Limb (tissue), 2 donors: Measurements from ENCODE around the gene CECR2.
"Not testable (repeated sequence)": the region's sequence is repeated elsewhere in the genome, so short reads cannot be mapped to it uniquely, and the experiment has no call there.

Experiments
- DNase-seq, 2 donors: peaks; one replicate each; pipeline ENCODE4 v3.0.0-alpha.2; 2016; ENCODE audit errors: extremely low spot score in 2 of 2

The CECR2 gene

DNA sequence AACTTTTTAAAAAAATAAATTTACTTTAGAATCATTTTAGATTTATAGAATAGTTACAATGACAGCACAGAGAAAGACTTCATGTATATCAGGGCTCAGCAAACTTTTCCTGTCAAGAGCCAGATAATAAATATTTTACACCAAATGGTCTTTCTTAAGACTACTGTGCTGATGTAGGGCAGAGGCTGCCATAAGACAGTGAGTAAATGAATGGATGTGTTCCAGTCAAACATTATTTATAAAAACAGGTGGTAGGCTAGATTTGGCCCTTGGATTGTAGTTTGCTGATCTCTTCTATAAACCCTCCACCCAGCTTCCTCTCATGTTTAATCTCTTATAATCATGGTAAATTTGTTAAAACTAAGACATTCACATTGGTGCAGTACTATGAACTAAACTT, 33.0 kb downstream of the CECR2 start:
- DNase-seq = no peak

DNA sequence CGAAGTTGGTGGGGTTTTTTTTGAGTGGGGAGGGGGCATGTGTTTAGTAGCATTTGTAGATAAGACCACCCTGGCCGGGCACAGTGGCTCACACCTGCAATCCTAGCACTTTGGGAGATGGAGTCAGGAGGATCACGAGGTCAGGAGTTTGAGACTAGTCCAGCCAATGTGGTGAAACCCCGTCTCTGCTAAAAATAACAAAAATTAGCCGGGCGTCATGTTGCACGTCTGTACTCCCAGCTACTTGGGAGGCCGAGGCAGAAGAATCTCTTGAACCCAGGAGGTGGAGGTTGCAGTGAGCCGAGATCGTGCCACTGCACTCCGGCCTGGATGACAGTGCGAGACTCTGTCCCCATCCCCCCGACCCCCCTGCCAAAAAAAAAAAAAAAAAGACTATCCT, 34.6 kb downstream of the CECR2 start:
- DNase-seq = no peak

DNA sequence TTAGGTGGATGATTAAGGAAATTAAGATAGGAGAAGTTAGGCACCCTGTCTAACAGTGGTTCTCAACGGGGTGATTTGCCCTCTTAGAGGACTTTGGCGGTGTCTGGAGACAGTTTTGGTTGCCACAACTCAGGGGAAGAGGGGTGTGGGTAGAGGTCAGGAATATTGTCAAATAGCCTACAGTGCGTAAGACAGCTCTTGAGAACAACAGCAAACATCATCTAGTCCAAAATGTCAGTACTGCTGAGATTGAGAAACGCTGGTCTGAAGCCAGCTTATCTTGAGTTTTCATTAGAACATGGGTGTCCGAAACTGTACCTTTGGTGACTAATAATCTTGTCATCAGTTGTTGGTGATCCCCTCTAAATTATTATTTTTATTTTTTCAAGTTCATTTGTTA, 38.4 kb downstream of the CECR2 start:
- DNase-seq = no peak

DNA sequence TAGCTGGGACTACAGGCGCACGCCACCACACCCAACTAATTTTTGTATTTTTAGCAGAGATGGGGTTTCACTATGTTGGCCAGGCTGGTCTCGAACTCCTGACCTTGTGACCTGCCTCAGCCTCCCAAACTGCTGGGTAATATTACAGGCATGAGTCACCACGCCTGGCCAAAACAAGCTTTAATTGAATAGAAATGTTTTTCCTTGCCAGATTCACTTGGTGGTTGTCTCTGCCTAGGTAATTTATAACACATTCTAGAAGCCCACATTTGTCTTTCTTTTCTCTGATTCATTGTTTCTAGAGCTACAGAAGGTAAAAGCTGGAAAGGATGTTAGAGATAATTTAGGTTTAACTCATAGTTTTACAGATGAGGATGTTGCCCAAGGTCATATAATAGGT, 41.3 kb downstream of the CECR2 start:
- no peak for DNase-seq

DNA sequence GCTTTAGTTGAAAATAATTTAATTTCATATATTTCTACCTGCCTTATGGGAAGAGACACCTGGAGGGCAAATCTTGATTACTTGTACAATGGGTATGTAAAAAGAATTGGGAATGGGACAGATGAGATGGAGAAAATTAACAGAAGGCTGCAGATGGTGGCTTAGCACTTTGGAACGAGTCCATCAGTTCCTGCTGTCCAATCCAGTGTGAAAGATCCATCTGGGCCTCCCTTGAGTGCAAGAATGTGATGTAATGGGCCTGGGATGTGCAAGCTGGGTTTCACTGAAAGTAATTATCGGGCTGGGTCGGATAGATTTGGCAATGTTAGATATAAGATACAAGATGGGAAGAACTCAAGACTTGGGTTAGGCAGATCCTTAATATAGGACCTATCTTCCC, 42.0 kb downstream of the CECR2 start:
- DNase-seq = peak; percentile 48 to 58

DNA sequence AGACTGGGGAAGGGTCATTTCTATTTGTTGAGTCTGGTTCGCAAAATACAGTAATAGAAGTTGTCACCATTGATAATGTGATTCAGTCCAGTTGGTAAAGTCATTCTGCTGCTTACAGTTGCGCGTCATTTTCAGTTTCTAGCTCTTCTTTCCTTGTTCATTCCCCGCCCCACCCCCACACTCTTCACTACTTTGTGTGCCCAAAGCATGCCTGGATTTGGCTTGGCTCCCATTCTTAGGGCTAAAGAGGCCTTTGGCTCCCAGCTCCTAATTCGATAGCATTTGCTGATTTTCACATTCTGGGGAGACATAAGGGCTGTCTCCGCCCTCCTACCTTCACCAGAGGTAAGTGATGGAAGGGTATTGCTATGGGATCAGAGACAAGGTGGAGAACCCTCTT, 43.0 kb downstream of the CECR2 start:
- peak in 1 of 2 donors; percentile 46 for DNase-seq

DNA sequence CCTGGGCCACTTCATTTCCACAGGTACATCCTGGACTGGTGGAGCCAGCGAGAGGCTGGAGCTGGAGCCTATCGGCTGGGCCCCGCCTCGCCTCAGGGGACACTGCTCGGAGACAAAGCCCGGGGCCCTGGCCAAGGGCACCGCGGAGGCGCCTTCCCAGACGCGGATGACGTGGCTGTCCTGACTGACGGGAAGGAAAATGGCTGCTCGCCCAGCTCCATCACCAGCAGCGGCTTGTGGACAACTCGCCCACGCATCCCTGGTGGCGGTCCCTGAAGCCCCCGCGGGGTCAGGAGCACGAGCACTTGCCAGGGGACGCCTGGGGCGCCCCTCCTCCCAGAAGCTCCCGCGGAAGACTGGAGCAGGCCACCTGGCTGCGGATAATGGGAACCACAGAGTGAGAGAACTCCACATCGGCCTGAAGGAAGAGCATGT, 49.6 kb downstream of the CECR2 start:
- DNase-seq = no peak

DNA sequence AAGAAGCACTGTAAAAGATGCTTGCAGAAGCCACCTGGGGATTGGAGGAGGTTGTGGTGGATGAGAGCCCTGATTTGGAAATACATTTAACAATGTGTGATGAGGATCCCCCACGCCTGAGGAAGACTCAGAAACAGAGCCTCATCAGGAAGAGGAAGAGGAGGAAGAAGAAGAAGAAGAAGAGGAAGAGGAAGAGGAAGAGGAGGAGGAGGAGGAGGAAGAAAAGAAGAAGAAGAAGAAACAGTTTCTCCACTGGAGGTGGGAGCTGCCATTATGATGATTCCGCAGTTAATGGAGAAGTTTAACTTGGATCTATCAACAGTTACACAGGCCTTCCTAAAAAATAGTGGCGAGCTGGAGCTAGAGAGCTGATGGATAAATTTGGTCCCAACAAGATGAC, 50.1 kb downstream of the CECR2 start:
- no peak for DNase-seq

DNA sequence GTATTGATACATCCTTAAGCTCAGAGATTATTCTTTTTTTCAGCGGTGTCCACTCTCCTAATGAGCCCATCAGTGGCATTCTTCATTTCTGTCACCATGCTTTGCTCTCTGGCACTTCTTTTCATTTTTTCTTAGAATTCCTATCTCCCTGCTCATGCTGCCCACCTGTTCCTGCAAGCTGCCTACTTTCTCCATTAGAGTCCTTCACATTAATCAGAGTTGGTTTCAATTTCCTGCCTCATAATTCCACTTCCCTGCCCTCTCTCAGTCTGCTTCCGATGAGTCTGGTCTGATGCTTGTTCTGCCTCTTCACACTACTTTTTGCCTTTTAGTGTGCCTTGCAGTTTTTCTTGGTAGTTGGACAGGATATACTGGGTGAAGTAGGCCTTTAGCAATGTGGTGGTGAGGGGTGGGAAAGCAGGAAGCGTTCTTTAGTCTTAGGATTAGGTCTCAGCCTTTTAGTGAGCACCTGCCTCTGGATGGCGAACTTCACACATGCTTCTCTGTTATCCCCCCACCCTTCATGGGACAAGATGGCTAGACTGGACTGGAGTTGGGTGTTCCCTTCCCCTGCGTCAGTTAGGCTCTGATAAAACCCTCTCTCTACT, 53.6 kb downstream of the CECR2 start:
- no peak for DNase-seq

DNA sequence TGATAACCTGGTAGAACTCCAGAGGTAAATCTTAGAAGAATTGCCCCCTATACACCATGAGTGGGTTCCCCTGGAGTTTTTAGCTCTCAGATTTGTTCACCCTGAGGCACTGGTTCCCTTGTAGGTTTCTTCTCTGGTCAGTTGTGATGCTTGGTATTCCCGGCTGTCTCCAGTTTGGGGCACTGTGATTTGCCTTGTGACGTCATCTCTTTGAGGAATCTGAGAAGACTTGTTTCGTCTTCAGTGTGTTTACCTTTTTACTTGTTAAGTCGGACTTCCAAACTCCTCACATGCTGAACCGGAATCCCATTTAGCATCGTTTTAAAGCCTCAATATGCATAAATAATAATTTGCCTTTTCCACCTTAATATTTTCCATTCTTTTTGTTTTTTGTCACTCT, 54.4 kb downstream of the CECR2 start:
- DNase-seq = no peak

DNA sequence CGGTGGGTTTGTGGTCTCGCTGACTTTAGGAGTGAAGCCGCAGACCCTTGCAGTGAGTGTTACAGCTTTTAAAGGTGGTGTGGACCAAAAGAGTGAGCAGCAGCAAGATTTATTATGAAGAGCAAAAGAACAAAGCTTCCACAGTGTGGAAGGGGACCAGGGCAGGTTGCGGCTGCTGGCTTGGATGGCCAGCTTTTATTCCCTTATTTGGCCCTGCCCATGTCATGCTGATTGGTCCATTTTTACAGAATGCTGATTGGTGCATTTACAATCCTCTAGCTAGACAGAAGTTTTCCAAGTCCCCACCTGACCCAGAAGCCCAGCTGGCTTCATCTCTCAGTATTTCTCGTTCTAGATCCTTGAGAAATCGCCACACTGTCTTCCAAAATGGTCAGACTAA, 58.3 kb downstream of the CECR2 start:
- not testable (repeated sequence) for DNase-seq

DNA sequence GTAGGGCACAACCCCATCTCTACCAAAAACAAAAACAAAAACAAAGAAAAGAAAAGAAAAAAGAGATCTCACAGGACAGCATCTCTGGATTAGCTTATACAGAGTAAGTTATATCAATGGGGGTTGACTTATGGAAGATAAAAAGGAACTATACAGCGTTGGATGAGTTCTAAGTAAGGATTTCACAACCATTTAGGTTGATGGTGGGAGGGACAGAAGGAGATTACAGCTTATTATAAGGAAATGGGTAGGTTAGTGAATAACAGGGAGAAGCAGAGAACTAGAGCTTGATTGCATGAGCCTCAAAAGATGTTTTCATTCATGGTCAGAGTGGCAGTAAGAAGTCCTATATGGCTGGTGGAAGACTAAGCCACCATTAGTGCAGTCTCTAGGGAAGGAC, 60.3 kb downstream of the CECR2 start:
- no peak for DNase-seq

DNA sequence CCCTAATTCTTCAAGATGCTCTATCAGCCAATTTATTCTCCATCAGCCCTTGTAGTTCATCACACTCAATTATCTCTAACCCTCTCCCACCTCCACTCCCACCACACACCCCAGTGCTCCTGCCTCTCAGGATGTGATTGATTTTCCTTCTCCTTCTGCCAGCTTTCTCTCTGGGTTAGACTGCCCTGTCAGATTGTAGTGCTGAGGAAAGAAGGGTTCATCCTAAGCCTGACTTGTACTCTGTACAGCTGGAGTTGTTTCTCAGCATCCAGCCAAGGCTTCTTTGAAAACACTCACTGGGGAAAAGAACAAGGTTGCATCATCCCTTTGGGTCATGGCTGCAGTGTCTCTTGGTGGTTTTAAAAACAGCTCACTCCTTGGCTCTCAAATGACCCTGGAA, 61.2 kb downstream of the CECR2 start:
- DNase-seq = no peak

DNA sequence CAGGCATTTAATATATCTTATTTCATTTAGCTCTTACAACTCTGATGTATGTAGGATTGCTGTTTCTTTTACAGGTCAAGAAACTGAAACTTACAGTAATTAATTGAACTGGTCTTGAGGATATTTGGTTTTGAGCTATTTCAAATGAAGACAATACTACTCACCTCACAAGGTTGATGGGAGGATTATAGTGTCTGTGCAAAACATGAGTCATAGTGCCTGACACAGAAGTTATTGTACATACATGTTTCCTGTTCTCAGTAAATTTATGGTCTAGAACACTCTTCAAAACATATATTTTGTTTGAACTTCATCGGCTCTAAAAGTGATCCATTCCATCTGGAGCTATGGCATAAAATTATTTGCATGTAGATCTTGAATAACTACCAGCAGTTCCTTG, 61.9 kb downstream of the CECR2 start:
- no peak for DNase-seq

DNA sequence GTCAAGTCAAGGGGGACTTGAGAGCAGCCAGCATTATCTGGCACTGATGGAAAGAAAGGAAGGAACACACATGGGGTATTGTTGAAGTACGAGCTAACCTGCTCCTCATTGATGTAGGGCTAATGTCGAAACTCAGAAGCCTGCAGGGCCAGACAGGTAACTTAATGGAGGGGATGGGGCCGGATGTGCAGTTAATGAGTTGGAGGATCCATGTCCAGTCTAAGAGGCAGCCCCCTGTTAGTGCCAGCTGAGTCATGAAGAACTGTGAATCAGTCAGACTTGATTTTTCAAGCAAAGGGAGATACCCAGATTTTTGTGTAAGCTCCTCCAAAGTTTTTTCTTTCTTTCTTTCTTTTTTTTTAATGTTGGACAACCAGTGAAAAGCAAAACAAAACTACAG, 65.6 kb downstream of the CECR2 start:
- DNase-seq = no peak

DNA sequence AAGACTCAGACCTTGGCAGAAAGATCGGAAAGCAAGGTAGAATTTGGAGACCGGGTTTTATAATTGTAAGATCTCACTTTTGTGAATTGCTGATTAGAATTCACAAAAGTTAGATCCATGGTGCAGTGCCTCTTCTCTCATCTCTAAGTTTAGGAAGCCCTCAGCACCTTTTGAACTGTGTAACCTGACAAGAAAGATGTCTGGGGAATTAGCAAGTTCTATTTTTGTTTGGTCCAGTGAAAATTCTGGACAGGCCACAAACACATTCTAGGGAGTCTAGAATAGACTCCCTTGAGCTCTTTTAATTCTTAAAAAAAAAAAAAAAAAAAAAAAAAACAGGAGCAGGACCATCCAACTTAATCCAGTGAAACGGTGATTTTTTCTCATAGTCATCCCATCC, 66.1 kb downstream of the CECR2 start:
- DNase-seq = no peak

DNA sequence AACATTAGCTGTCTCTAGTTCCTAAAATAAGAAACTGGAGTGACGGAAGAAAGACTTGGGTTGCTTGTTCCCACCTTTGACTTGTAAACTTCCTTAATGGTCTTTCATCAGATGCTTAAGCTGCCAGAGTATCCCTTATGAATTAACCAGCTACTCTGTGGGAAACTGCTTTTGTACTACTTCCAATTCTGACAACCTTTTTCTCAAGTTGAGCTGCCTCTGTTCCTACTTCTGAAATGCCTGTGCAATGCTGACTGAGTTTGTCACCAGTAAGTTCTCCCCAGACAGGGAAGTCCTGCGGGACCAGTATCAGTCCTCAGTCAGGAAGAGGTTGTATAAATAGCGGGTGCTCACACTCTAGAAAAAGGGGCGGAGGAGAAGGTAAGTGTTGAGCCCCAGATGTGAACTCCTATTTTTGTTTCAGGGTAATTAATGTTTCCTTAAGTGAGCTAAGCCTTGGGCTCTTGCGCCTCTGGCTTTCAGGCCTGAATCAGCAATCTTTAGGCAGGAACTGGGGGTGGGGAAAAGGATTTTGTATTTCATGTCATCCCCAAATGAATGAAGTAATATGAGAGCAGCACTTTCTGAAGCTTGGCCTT, 67.2 kb downstream of the CECR2 start:
- DNase-seq = peak in 1 of 2 donors; percentile 36

DNA sequence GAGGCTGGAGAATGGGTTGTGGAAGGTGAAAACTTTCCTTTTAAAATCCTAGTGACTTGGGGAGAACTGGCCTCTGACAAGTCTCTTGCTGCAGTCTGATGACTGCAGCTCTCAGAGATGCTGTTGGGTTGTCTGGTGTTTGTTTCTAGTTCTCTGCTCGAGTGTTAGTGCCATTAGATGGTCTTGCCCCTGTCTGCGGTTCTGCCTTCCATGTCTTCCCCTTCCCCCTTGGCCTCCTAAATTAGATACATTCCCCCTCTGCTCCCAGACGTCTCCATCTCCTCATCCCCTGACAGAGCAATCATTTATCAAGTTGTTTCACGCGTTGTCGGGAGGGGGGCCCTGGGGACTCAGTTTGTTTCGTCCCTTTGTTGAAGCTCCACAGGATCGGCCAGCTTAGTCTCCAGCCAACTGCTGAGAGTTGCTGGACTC, 67.7 kb downstream of the CECR2 start:
- DNase-seq = peak; percentile 49 to 53

DNA sequence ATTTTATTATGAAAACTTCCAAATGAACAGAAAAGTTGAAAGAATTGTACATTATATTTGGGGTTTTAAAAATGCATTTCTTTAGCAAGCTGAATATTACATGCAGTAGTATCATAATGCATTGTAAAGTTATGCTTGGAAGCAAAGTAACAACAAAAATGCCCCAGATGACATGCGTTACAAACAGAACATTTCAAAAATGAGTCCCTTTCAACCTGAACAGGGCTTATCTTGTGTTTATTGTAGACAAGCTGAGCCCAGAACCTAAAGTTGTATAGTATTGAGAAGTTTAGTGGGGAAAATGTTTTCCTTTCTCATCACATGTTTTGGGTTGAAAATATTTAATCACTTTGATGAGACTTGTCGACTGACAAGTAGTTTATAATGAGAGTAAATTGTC, 68.8 kb downstream of the CECR2 start:
- no peak for DNase-seq

DNA sequence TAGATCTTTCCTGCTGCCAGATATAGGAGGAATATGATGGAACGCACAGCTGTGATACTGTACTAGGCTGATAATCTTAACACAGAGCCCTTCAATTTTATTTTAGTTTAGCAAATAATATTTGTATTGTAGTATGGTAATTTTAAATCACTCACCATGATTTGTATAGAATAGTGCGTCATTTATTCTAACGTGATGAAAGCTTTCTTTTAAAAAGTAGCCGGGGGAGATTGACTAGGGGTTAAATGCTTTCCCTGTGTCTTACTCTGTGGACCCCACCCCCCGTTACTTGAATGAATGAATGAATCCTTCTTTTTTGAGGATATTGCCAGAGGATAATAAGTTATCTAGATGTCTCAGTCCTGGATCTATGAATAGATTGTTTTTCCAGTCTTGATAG, 72.1 kb downstream of the CECR2 start:
- DNase-seq = no peak

DNA sequence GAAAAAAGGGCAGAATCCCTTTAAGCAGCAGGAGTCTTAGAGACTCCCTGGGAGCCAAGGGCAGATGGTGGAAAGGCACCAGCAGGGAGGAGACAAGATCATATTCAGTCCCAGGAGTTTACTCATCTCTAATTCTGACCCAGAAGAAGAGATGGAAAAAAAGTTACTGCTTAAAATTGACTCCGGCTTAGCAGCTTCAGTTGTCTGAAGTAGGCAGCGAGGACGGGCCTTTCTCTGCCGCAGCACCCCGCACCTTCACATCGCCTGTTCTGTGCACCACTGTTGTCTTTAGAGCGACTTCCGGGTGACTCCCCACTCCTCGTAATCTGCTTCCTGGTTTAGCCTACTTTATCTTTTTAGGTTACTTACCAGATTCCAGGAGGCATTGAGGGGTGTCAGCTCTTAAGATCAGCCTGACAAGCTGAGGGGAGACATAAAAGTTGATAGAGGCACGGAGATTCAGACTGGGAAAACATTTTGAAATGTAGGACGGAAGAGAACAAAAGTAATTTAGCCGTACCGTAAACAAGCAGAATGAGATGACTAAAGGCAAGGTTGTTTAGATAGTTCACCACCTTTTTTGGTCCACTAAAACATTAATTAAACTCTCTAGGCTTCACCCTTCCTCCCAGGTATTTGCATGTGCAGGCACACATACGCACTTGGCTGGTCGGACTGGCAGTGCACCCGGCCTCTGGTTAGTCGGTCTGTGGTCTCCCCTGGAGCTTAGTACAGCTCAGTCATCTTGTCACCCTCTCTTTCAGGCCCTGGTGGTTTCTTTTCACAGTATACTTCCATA, 74.3 kb downstream of the CECR2 start:
- DNase-seq = no peak

DNA sequence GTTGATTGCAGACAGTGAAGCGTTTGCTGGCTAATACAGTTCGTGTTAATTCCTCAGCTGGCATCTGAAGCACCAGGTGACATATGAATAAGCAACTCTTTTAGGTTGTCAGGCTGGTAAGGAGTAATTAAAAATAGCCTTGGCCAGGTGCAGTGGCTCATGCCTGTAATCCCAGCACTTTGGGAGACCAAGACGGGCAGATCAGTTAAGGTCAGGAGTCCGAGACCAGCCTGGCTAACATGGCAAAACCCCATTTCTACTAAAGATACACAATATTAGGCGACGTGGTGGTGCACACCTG, 74.9 kb downstream of the CECR2 start:
- no peak for DNase-seq

DNA sequence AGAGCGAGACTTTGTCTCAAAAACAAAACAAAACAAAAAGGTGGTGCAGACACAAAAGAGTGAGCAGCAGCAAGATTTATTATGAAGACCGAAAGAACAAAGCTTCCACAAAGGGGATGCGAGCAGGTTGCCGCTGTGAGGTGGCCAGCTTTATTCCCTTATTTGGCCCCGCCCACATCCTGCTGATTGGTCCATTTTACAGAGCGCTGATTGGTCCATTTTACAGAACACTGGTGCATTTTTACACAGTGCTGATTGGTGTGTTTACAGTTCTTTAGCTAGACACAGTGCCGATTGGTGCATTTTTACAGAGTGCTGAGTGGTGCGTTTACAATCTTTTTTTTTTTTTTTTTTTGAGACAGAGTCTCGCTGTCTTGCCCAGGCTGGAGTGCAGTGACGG, 77.4 kb downstream of the CECR2 start:
- DNase-seq = no peak
